Fibroblast of the conjunctiva (primary cell): ENCODE data around the gene DNAJC5.
A peak's percentile ranks its signal among the peaks of the same experiment; 100 is the strongest.
"Not testable (repeated sequence)": the region's sequence is repeated elsewhere in the genome, so short reads cannot be mapped to it uniquely, and the experiment has no call there.

Source experiments
- DNase-seq: peaks from one replicate; pipeline ENCODE4 v3.0.0-alpha.2; 2010; ENCODE audit warnings: low read depth

Gene DNAJC5

DNA sequence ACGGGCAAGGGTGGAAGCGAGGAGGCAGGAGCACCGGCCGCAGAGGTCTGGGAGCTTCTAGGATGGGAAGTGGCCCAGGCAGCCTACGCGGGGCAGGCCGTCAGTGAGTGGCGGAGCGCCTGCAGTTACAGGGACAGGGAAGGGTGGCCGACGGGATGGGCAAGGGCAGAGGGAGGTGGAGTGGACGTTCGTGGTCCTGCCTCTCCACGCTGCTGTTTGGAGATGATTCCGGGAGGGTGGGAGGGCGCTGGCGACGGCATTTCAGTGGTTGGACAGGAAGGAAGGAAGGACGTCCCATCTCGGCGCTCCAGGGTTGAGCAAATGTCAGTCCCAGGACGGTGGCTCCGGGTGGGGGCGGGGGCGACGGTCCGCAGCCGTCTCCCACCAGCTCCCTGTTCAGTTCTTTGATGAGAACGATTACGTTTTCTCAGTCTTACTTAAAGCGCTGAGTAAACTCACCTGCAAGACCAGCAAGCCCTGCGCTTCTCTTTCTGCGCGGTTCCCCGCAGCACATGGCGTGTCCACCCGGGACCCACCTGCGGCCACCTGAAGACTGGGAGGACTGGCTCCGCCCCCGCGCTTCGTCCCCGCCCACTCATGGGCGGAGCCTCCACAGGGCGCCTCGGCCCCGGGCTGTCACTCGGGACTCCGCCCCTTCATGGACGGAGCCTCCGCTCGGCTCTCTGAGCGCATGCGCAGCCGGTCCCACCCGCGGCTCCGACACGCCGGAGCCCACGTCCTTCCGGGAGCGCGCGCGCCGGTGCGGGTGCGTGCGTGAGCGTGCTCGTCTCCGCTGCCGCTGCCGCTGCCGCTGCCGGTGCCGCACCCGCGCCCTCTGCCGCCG, at the start of gene DNAJC5:
Gene DNAJC5 (plus strand): TSS at position 769 of the 844 bp plus-strand sequence. CDS start 33,220 bp downstream, outside the sequence.
- peak; percentile 88 for DNase-seq

GRCh38 chr20:63846128-63846771, 48.7 kb upstream of the DNAJC5 start:
- no peak for DNase-seq

DNA sequence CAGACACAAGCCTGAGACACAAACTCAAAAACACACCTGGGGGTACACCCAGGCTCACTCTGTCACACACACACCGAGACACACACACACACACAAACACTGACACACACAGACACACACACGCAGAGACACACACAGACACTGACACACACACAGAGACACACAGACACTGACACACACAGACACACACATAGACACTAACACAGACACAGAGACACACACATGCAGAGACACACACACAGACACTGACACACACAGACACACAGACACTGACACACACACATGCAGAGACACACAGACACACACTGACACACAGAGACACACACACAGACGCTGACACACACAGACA, 48.1 kb upstream of the DNAJC5 start:
- DNase-seq: no peak

- DNase-seq: no peak
Measured at GRCh38 chr20:63847237-63848002, 47.5 kb upstream of the DNAJC5 start.

DNA sequence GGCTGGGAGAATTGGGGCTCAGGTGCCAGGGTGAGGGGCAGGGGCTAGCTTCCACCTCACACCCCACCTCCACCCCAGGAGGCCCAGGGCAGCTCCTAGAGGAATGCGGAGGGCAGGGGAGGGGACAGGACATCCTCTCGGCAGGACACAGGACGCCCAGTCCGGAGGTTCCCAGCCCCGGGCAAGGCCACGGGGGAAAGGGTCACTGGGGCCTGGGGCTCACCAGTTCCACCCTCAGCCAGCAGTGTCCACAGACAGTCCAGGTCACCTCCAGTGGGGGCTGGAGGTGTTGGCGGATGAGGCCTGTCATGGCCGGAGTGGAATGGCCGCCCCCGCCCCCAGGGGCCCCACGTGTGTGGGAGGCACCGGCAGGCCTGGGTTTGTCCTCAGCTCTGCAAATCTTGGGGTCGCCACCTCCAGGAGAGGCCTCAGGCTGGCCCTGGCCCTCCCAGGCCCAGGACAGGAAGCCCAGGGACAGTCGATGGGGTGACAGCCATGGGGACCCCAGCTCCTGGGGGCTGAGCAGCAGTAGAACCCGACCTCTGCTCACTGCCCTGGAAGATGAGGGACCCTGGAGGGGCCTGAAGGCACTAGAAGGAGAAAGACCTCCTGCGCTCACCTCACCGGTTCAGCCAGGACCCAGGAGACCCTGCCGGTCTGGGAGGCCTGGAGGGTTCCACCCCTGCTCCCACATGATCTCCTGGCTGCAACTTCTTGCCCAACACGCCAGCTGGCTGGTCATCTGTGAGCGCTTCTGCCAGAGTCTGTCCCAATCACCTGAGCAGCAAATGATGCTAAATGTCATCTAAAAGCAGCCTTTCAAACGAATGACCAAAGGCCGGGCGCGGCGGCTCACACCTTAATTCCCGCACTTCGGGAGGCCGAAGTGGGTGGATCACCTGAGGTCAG, 46.7 kb upstream of the DNAJC5 start:
- no peak for DNase-seq

DNA sequence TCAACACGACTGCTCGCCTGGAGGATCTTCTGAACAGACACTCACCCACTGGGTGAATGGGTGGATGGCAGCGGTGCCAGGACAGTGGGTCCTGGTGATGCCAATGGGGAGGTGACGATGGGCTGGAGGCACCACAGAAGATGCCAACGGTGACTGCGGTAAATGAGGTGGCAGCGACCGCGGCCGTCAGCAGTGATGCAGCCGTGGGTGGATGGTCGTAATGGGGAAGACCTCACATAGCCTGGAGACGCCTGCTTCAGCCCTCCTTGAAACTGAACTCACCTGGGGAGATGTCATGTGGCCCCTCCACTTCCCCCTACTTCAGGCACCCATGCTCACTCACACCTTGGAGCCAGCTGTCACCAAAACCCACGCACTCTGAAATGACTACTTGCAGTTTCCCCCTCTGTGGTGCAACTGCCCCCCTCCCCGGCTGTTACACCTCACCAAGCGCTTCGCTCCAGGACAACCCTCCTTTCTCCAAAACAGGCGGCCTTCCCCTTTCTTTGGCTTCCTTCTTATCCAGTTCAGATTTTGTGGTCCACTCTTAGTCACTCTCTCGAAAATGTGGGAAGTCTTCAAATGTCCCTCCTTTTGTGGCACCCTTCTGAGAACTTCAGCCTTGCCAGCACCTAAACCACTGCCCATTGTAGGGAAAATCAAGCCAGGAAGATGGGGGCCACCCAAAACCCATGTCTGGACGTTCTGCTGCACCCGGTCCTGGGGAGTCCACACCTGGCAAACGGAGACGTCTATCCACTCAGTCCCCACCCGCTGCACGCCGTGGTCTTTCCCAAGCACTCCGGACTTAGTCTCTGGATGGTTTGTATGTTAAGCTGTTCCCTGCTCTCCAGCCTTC, 44.0 kb upstream of the DNAJC5 start:
- DNase-seq: no peak

DNA sequence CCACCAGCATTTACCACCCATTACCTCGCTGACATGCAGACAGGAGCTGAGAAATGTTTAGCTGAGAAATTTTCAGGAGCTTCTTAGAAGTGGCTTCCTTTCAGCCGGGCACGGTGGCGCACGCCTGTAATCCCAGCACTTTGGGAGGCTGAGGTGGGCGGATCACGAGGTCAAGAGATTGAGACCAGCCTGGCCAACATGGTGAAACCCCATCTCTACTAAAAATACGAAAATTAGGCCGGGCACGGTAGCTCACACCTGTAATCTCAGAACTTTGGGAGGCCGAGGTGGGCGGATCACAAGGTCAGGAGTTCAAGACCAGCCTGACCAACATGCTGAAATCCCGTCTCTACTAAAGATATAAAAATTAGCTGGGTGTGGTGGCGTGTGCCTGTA, 43.4 kb upstream of the DNAJC5 start:
- not testable (repeated sequence) for DNase-seq

DNA sequence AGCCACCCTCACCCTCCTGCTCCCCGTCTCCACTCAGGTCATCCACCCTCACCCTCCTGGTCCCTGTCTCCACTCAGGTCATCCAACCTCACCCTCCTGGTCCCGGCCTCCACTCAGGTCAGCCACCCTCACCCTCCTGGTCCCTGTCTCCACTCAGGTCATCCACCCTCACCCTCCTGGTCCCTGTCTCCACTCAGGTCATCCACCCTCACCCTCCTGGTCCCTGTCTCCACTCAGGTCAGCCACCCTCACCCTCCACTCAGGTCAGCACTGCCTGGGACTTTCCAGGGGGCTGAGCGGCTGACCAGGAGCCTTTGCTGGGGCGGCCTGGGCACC, 41.2 kb upstream of the DNAJC5 start:
- DNase-seq: not testable (repeated sequence)

- no peak for DNase-seq
Measured at GRCh38 chr20:63854069-63854765, 40.7 kb upstream of the DNAJC5 start.

DNA sequence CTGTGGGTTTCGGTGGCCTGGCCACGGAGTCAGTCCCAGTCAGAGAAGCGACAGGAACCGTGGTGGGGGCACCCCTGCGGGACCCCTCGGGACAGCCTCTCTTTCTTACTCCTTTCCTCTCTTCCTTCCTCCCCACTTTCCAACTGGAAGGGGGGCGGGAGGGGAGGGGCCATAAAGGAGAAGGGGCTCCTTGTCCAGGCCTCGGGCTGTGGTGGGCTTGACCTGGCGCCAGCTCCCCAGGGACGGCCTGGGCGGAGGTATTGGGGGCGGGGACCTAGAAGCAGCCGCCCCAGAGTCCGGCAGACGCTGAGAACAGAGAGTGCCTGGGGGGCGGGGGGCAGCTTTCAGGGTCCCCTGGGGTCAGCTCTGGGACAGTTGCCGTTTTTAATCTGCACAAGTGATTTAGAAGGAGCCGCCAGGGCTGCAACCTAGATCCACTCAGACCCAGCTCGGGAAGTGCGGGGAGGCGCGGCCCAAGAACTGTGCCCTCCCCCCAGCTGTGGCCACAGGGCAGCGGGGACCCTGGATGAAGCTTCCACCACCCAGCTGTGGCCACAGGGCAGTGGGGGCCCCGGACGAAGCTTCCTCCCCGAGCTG, 40.1 kb upstream of the DNAJC5 start:
- DNase-seq: no peak

DNA sequence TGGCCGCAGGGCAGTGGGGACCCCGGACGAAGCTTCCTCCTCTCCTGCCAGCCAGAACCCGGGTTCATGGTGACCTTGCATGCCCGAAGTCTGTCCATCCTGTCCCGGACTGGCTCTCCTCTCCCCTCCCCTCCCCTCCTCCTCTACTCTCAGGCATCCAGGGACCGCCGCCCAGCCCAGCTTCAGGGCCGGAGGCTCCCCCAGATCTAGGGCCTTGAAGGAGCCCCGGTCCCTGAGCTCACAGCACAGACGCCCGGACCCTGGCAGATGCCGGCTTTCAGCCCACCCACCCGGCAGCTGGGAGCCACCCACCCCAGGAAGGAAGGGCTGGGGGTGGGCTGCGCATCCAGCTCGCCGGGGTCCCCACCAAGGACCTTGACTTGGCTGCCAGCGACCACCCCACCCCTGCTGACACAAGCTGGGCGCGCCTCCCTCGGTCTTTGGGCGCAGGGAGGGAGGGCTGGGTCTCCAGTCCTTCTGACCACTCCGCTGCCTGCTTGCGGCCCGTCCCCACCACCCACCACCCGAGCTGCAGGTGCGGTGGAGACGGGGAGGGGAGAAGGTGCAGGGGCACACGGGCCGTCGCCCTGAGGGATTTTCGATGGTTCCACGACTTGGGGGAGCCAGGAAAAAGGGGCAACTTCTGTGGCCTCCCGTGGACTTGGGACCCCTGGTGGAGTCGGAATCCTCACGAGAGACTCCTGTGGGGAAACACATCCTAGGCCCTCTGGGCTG, 39.4 kb upstream of the DNAJC5 start:
- no peak for DNase-seq

DNA sequence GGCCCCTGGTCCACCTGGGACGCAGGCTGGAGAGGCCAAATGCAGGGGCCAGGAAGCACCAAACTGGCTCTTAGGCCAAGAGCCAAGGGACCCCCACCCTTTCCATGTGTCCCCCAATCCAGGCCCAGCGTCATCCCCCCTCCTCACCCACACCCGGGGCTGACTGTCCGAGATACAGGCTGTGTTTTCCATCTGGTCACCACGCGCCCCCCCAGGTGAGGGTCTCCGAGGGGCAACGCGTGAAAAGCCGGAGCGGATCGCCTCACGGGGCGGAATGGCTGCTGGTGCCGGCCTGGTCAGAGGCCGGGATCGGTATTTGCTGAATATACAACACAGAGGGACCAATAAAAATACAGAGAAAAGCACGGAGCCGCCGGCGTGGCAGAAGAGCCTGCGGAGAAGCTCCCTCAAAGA, 38.8 kb upstream of the DNAJC5 start:
- DNase-seq: no peak

DNA sequence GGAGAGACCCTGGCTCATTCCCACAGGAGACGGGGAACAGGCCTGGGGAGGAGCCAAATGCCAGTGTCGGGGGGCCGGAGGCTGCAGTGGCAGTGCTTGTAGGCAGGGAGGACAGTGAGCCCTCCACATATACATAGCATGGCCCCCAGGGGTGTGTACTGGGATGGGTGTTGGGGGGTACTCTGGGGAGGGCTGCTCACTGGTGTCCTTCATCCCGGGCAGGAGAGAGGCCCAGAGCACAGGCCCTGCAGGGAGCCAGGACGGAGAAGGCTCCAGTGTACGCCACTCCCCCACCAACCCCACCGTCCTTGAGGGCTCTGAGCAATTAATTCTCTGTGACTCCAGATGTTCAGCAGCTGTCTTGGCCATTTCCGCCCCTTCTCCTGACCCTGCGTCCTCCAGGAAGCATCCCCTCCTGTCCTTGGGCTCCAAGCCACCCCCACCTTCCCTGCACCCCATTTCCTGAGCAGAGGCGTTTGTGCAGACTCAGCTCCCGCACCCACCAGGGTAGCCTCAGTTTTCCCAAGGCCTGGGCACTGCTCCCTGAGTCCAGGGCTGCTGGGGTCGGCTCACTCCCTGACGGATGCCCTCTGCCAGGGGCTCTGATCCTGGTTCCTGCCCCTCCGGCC, 37.0 kb upstream of the DNAJC5 start:
- no peak for DNase-seq

DNA sequence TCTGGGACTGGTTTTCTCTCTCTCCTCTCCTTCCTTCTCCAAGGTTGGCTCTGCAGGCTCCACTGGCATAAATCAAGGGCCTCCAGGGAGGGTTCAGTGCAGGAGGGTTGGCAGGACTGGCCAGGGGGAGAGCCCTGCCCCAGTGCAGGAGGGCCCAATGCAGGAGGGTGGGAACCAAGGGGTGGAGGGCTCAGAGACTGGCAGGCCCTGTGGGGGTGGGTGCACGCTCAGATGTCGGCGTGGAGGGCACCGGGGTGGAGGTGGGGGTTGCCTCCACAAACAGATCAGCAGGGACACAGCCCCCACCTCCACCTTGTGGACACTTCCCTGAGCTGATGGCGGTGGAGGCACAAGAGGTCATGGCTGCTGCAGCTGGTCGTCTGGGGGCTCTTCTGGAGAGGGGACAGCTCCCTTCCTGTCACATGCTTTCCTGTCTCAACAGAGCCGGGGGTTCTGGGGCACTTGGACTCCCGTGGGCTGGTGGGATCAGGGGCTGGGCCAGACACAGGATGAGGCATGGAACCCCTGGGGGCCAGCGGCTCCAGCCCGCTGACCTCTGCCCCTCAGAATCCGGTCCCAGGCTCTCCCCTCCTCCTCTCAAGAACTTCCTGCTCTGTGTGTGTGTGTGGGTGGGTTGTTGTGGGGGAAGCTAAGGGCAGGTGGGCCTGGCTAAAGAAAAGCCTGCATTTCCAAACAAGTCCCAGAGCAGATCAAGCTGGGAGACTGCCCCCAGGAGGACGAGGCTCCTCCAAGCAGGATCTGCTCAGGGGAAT, 36.3 kb upstream of the DNAJC5 start:
- DNase-seq: no peak

DNA sequence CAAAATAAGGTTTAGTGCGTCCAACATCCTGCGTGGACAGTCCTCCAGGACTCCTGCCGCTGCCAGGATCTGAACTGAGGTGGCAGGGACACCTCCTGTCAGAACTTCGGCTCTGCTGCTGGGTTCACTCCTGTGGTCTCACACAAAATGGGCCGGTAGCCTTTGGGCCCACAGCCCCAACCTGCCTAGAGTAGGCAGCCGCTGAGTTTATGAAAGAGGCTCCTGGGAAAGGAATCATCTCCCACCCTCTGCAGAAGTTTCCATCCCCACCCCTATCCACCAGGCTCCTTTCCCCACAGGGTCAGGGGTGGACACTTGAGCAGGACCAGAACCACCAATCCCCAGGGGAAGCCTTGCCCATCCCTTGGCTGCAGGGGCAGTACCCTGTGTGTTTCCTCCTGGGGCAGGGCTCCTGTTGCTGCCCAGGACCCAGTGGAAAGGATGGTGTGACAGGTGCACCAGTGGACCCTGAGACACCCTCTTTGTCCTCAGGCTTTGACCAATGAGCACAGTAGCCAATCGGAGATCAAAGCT, 35.7 kb upstream of the DNAJC5 start:
- DNase-seq: no peak

DNA sequence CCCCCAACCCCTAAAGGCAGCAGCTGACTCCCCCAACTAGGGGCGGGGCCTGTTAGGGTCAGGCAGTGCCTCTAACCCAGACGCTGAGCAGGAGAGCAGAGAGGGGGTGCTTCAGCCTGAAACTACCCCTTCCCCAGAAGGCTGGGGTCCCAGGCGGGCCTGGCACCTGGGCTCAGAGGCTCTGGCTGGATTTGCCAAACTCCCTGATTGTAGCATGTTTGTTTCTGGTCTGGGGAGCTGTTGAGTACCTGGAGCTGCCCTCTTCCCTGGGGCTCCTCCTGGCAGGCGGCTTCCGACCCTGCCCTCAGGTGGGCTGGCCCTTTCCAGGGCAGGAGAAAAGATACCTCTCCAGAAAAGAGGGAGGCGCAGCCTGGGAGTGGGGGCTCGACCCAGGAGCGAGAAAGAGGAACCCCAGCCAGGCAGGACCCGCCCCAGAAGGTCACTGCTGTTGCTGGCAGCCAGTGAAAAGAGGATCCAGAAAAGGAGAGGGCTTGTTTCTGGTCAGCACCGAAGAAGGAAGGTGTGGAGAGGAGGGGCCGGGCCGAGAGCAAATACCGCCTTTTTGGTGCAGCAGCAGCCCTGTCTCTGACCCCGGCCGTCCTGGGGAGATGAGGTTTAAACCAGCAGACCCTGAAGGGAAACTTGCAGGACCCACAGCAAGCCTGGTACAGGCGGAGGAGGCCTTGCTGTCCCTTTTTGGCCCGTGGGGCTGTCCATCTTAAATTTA, 34.4 kb upstream of the DNAJC5 start:
- DNase-seq: no peak

DNA sequence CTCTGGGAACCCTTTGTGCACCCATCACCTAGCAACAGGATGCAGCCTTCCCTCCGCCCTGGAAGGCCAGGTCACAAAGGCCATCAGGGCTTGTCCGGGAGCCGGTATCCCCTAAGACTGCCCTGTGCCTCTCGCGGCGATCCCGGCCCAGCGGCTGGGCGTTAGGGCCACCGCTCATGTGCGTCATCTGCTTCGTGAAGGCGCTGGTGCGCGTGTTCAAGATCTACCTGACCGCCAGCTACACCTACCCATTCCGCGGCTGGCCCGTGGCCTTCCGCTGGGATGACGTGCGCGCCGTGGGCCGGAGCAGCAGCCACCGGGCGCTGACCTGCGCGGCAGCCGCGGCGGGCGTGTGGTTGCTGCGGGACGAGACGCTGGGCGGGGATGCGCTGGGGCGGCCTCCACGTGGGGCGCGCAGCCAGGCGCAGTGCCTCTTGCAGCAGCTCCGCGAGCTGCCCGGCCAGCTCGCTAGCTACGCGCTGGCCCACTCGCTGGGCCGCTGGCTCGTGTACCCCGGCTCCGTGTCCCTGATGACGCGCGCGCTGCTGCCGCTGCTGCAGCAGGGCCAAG, 33.5 kb upstream of the DNAJC5 start, which contains the start of gene ABHD16B:
Gene ABHD16B (plus strand): TSS at position 134 of the 570 bp plus-strand sequence. CDS start 43 bp downstream, at position 177.
- no peak for DNase-seq
